H1 (cell line): ENCODE measurements around the gene COPS7A. TPM values are rescaled to one million over a fixed set of nuclear protein-coding genes. Genes with fewer than 3 reads are reported as not detected.

ENCODE experiments used
- CTCF ChIA-PET: fragments of 300-600 bp; sonication (Branson Sonifier 250); formaldehyde crosslinking; loops from one replicate; lab custom pipeline; 2021; ENCODE audit not compliant: partially characterized antibody; lab: Charles Lee
- POLR2A ChIA-PET: fragments of 300-600 bp; sonication (Branson Sonifier 250); formaldehyde crosslinking; loops from one replicate; lab custom pipeline; 2021; ENCODE audit warnings: inconsistent platforms; ENCODE audit not compliant: partially characterized antibody; lab: Charles Lee
- DNase-seq, 2 experiments: peaks; one replicate each; pipeline versions ENCODE4 v3.0.0 to v3.0.0-alpha.2; 2010 to 2022; ENCODE audit warnings: low spot score in 2 of 2, low read depth in 1 of 2, mixed read lengths in 1 of 2
- FAIRE-seq: peaks from 2 replicates; lab custom pipeline; 2011; peaks lifted over from hg19 to GRCh38; lab: Jason Lieb, UNC
- H2AFZ ChIP-seq: 2 replicates; pipeline ENCODE4 v1.8.1; 2012; ENCODE audit warnings: low read length, inconsistent platforms
- H2AK5ac ChIP-seq: 2 replicates; pipeline ENCODE4 v1.6.1; 2013; ENCODE audit warnings: low read depth, low read length
- H2BK120ac ChIP-seq: replicated peaks from 2 replicates; pipeline ENCODE3; 2013; ENCODE audit warnings: low read depth, low read length, inconsistent platforms
- H2BK12ac ChIP-seq: 2 replicates; pipeline ENCODE4 v1.6.1; 2013; ENCODE audit warnings: low read depth, low read length
- H2BK15ac ChIP-seq: 2 replicates; pipeline ENCODE4 v1.6.1; 2013; ENCODE audit warnings: low read length
- H2BK20ac ChIP-seq: 2 replicates; pipeline ENCODE4 v1.6.1; 2013; ENCODE audit warnings: low read length
- H2BK5ac ChIP-seq: 2 replicates; pipeline ENCODE4 v1.6.1; 2013; ENCODE audit warnings: low read depth, low read length
- H3K14ac ChIP-seq: 2 replicates; pipeline ENCODE4 v1.6.1; 2013; ENCODE audit warnings: inconsistent platforms; ENCODE audit not compliant: insufficient read length
- H3K18ac ChIP-seq: 2 replicates; pipeline ENCODE4 v1.6.1; 2013; ENCODE audit warnings: low read length; ENCODE audit errors: extremely low read depth
- H3K23ac ChIP-seq: 2 replicates; pipeline ENCODE4 v1.6.1; 2013; ENCODE audit warnings: inconsistent platforms; ENCODE audit not compliant: insufficient read length
- H3K23me2 ChIP-seq: 2 replicates; pipeline ENCODE4 v1.6.1; 2013; ENCODE audit warnings: low read depth, low read length
- H3K27ac ChIP-seq: 2 replicates; pipeline ENCODE4 v1.6.1; 2011; ENCODE audit warnings: low read depth, low read length, inconsistent platforms
- H3K27me3 ChIP-seq, 4 experiments: replicated peaks in 1 of 4; 1 replicate in 1 of 4; 2 replicates in 3 of 4; pipeline versions ENCODE4 v1.6.1 to v1.8.1; 2011 to 2013; ENCODE audit warnings: low read length in 3 of 4, mild to moderate bottlenecking in 3 of 4, inconsistent platforms in 2 of 4, mixed read lengths in 2 of 4, moderate library complexity in 1 of 4; ENCODE audit not compliant: control insufficient read depth in 3 of 4, insufficient read depth in 3 of 4; ENCODE audit errors: extremely low read depth in 1 of 4
- H3K36me3 ChIP-seq, 4 experiments: 2 replicates each; pipeline versions ENCODE4 v1.6.1 to v1.8.1; 2011 to 2013; ENCODE audit warnings: mild to moderate bottlenecking in 4 of 4, low read length in 3 of 4, moderate library complexity in 2 of 4, control low read depth in 1 of 4, inconsistent platforms in 1 of 4; ENCODE audit not compliant: insufficient read depth in 4 of 4, control insufficient read depth in 2 of 4
- H3K4ac ChIP-seq: replicated peaks from 2 replicates; pipeline ENCODE3; 2013; ENCODE audit warnings: low read length, low read depth, mixed read lengths, inconsistent platforms; ENCODE audit not compliant: insufficient read length
- H3K4me1 ChIP-seq, 4 experiments: replicated peaks in 1 of 4; 1 replicate in 1 of 4; 2 replicates in 3 of 4; pipeline versions ENCODE4 v1.6.1 to v1.8.1; 2011 to 2013; ENCODE audit warnings: low read length in 3 of 4, inconsistent platforms in 2 of 4, mixed read lengths in 1 of 4; ENCODE audit not compliant: insufficient read depth in 4 of 4, control insufficient read depth in 3 of 4
- H3K4me2 ChIP-seq, 2 experiments: 2 replicates each; pipeline versions ENCODE4 v1.6.1 to v1.8.1; 2011 to 2013; ENCODE audit warnings: low read depth in 2 of 2, low read length in 2 of 2, control low read depth in 1 of 2, inconsistent platforms in 1 of 2, mild to moderate bottlenecking in 1 of 2; ENCODE audit not compliant: insufficient read depth in 1 of 2
- H3K4me3 ChIP-seq, 4 experiments: fragments of 200-600, 300-600 bp in 1 of 4; sonication (generic), shearing (Covaris generic), sonication (Bioruptor Twin) in 1 of 4; 2 replicates each; pipeline versions ENCODE4 v1.5.1 to v1.8.1; 2011 to 2016; ENCODE audit warnings: low read length in 4 of 4, low read depth in 3 of 4, control low read depth in 2 of 4, inconsistent platforms in 2 of 4, mild to moderate bottlenecking in 2 of 4, mixed read lengths in 1 of 4, moderate library complexity in 1 of 4; ENCODE audit not compliant: insufficient read depth in 2 of 4; ENCODE audit errors: extremely low read depth in 1 of 4
- H3K56ac ChIP-seq: replicated peaks from 2 replicates; pipeline ENCODE3; 2013; ENCODE audit warnings: low read depth, mild to moderate bottlenecking, mixed read lengths, low read length, inconsistent platforms; ENCODE audit not compliant: insufficient read length
- H3K79me1 ChIP-seq: 2 replicates; pipeline ENCODE4 v1.6.1; 2013; ENCODE audit warnings: low read depth, low read length, control low read depth
- H3K79me2 ChIP-seq, 2 experiments: 2 replicates each; pipeline versions ENCODE4 v1.6.1 to v1.8.1; 2012 to 2013; ENCODE audit warnings: low read length in 2 of 2, mild to moderate bottlenecking in 2 of 2, inconsistent platforms in 1 of 2; ENCODE audit not compliant: insufficient read depth in 2 of 2, control insufficient read depth in 1 of 2
- H3K9ac ChIP-seq, 4 experiments: replicated peaks in 1 of 4; 1 replicate in 1 of 4; 2 replicates in 3 of 4; pipeline versions ENCODE4 v1.6.1 to v1.8.1; 2011 to 2013; ENCODE audit warnings: low read depth in 3 of 4, low read length in 3 of 4, control low read depth in 2 of 4, mild to moderate bottlenecking in 2 of 4, moderate library complexity in 2 of 4, inconsistent platforms in 1 of 4; ENCODE audit errors: extremely low read depth in 1 of 4
- H3K9me3 ChIP-seq, 2 experiments: 2 replicates each; pipeline versions ENCODE4 v1.6.1 to v1.8.1; 2012 to 2013; ENCODE audit warnings: mild to moderate bottlenecking in 2 of 2, moderate library complexity in 2 of 2, control low read depth in 1 of 2, inconsistent platforms in 1 of 2, low read depth in 1 of 2, low read length in 1 of 2, mixed read lengths in 1 of 2; ENCODE audit not compliant: insufficient read depth in 2 of 2
- H4K20me1 ChIP-seq, 2 experiments: replicated peaks in 1 of 2; 2 replicates each; pipeline versions ENCODE3 to v1.8.1; 2011 to 2013; ENCODE audit warnings: inconsistent platforms in 2 of 2, low read length in 2 of 2, mild to moderate bottlenecking in 1 of 2; ENCODE audit not compliant: insufficient read depth in 2 of 2, control insufficient read depth in 1 of 2
- H4K5ac ChIP-seq: 2 replicates; pipeline ENCODE4 v1.6.1; 2013; ENCODE audit warnings: low read length, low read depth, mixed read lengths, inconsistent platforms; ENCODE audit not compliant: insufficient read length
- H4K8ac ChIP-seq: 2 replicates; pipeline ENCODE4 v1.8.0; 2013; ENCODE audit warnings: mild to moderate bottlenecking, moderate library complexity, low read length, inconsistent platforms; ENCODE audit not compliant: insufficient read depth; ENCODE audit errors: extremely low read depth
- H4K91ac ChIP-seq: replicated peaks from 2 replicates; pipeline ENCODE3; 2013; ENCODE audit warnings: low read length, mixed read lengths, inconsistent platforms; ENCODE audit not compliant: insufficient read length
- EZH2 ChIP-seq: fragments of 200-600 bp; sonication (generic); IDR thresholded peaks from 2 replicates; pipeline ENCODE4 v1.7.1; 2012; ENCODE audit warnings: low read depth, mild to moderate bottlenecking, moderate library complexity, low read length, inconsistent platforms; ENCODE audit not compliant: severe bottlenecking
- GTF2F1 ChIP-seq: IDR thresholded peaks from 2 replicates; pipeline ENCODE4 v1.6.1; 2012; ENCODE audit warnings: low read depth, low read length, improper control_type of control experiment, borderline replicate concordance
- HDAC2 ChIP-seq, 2 experiments: fragments of 300-600 bp in 1 of 2; sonication (generic) in 1 of 2; IDR thresholded peaks; 2 replicates each; pipeline ENCODE4 v1.6.1; 2011 to 2012; ENCODE audit warnings: low read depth in 2 of 2, low read length in 2 of 2, mild to moderate bottlenecking in 2 of 2, moderate library complexity in 2 of 2, borderline replicate concordance in 1 of 2, inconsistent platforms in 1 of 2
- RBBP5 ChIP-seq: IDR thresholded peaks from 2 replicates; pipeline ENCODE4 v1.7.1; 2012; ENCODE audit warnings: low read depth, mild to moderate bottlenecking, inconsistent platforms, low read length, moderate library complexity, borderline replicate concordance
- SP4 ChIP-seq: IDR thresholded peaks from 2 replicates; pipeline ENCODE4 v1.6.1; 2012; ENCODE audit warnings: low read length, inconsistent platforms
- WGBS, 2 experiments: shearing (Covaris generic) in 1 of 2; methylation state at CpG; one replicate each; pipeline versions ENCODE4 v1.1.6 to v1.1.7; 2013 to 2015; ENCODE audit warnings: low lambda C conversion rate in 2 of 2, mixed read lengths in 2 of 2, inconsistent platforms in 1 of 2, low coverage in 1 of 2, missing lambda C conversion rate in 1 of 2; ENCODE audit not compliant: insufficient replicate concordance in 2 of 2, insufficient coverage in 1 of 2, insufficient read length in 1 of 2; ENCODE audit errors: extremely low coverage in 1 of 2, missing lambda C conversion rate in 1 of 2; 5-methylcytosine and 5-hydroxymethylcytosine counted together
- polyA plus RNA-seq, 7 experiments: library from polyadenylated mRNA; depleted of rRNA in 3 of 7; stranded (reverse) in 5 of 7; unstranded in 2 of 7; fragments of >200 nt in 5 of 7; fragments of 200-250 nt in 2 of 7; gene quantifications; 1 replicate in 5 of 7; 2 replicates in 1 of 7; 4 replicates in 1 of 7; pipeline versions ENCODE4 v1.2.1 to v1.2.3, GENCODE V29; 2011 to 2013; ENCODE audit warnings: missing spikeins in 2 of 7, mixed read lengths in 2 of 7
- total RNA-seq: library from RNA; stranded (reverse); fragmentation: NEBNext Ultra II Directional; extraction: Animal tissue kit (Norgen Biotek cat#: 25700); gene quantifications from 2 replicates; pipeline ENCODE4 v1.2.1, GENCODE V29; 2021
- TF ChIP-seq, protein P1 (sequence below), 3 experiments: IDR thresholded peaks; 1 replicate in 2 of 3; 2 replicates in 1 of 3; pipeline versions ENCODE4 v1.5.1 to v1.6.1; 2011; ENCODE audit warnings: low read length in 3 of 3, mild to moderate bottlenecking in 3 of 3, inconsistent platforms in 2 of 3, low read depth in 1 of 3, moderate library complexity in 1 of 3; ENCODE audit not compliant: insufficient read depth in 1 of 3; ENCODE audit errors: control extremely low read depth in 1 of 3

The COPS7A gene
- total and polyA plus RNA-seq, 2 of the 8 experiments (the other 6 are each of a cell fraction or from before 2014, with no cell fraction given) = 44.5 to 95.9 TPM

DNA sequence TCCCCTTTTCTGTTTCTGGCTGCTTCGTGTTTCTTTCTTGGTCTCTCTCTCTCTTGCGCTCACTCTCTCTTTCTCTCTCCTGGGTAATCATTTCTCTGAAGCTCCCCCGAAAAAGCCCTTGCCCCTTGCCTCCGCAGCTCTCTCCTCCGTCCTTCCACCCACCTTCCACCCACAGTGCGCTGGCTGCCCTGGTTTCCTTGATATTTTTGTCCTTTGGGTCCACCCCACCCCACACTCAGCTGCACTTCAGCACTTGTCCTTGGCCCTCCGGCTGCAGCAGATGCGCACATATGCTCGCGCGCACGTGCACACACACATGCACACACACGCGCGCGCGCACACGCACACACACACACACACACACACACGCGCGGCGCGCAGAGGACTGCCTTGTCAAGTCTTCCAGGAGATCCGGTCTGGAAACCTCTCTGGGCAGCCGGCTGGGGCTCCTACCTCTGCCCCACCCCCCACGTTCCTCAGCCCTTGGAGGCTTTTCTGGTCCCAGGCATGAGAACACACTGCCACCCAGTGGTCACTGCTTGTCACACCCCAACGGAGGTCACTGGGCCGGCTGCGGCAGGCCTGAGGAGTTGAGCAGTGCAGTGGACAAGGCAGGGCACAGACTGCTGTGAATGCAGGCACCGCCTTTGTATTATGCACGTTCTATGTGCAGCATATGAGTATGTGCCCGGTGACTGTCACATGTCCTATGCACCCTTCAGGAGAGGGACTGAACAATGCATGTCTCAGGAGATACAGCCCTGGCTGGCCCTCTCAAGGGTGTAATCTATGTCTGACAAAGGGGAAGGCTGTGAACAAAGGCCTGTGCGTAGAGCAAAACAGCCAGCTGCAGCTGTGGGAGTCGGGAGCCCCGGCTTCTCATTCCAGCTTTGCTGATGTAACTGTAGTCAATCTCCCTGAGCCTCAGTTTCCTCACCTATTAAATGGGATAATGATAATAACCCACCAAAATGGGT, 55.0 kb downstream of the COPS7A start:
- Histone ChIP-seq H3K79me2 (no peaks in the 10 kb centered on the region), H2BK15ac (peak overlapping the region; percentile 98), H3K4me3 (peak overlapping the region; percentile 29 to 67 (median 54)), H2BK120ac (no peak overlapping the region), H3K27me3 (peaks cover 0 to 23% (median 17%) of the 10 kb centered on the region in 4 experiments; a peak in 5 of 7 replicates), H3K9me3 (no peaks in the 10 kb centered on the region), H3K23me2 (peaks cover 11% of the 10 kb centered on the region), H2BK20ac (peak overlapping the region; percentile 63; the same call in 1 of the 2 replicates), H2AK5ac (no peak overlapping the region), H3K14ac (no peak overlapping the region), H4K20me1 (no peaks in the 10 kb centered on the region), H3K4me1 (peaks cover 5 to 18% (median 13%) of the 10 kb centered on the region in 4 experiments), H3K23ac (no peak overlapping the region), H3K56ac (no peak overlapping the region), H2BK5ac (peak overlapping the region; percentile 61; the same call in 1 of the 2 replicates), H3K36me3 (no peaks in the 10 kb centered on the region), H3K9ac (0 out of 7 replicates have a peak overlapping the region, but pooled peaks of 1 of the 4 experiments have one; percentile 1), H3K4ac (no peak overlapping the region), H2AFZ (peak overlapping the region; percentile 14), H3K4me2 (peak overlapping the region; percentile 88 to 90), H2BK12ac (peak overlapping the region; percentile 93), H3K18ac (peak overlapping the region; percentile 97), H3K79me1 (no peaks in the 10 kb centered on the region), H3K27ac (no peak overlapping the region), H4K91ac (peak overlapping the region; percentile 2), H4K8ac (no peak overlapping the region), H4K5ac (no peak overlapping the region)
- 10% methylated on average over 35 of the region's 35 CpGs; no CpG with 5 or more reads in 1 of the 2 experiments for WGBS, 2 experiments
- DNase-seq (peak; percentile 82 to 96), FAIRE-seq (peak; percentile 62)
- POLR2A ChIA-PET = interaction anchor here (0.9 to 10.4 kb wide), 17 partner anchors 8 to 166 kb away, joined by 3 to 97 read pairs (median 4); partner anchors contain the start of genes CD4, COPS7A, GPR162 and MLF2
- CTCF ChIA-PET = interaction anchor here (0.6 to 29.6 kb wide), 24 partner anchors 9 to 971 kb away, joined by 3 to 532 read pairs (median 5); partner anchors contain the start of genes CD4, GNB3, GPR162 and LAG3
- TF ChIP-seq SP4 (no peak), HDAC2 (IDR thresholded peaks at IDR 0.05; ENCODE audit: borderline replicate concordance in 1 of 2, low read depth in 2 of 2, low read length in 2 of 2) (no peak; a peak in 1 of 4 replicates), GTF2F1 (no peak), RBBP5 (no peak), EZH2 (peak; percentile 10)
- TF ChIP-seq, protein P1, sequence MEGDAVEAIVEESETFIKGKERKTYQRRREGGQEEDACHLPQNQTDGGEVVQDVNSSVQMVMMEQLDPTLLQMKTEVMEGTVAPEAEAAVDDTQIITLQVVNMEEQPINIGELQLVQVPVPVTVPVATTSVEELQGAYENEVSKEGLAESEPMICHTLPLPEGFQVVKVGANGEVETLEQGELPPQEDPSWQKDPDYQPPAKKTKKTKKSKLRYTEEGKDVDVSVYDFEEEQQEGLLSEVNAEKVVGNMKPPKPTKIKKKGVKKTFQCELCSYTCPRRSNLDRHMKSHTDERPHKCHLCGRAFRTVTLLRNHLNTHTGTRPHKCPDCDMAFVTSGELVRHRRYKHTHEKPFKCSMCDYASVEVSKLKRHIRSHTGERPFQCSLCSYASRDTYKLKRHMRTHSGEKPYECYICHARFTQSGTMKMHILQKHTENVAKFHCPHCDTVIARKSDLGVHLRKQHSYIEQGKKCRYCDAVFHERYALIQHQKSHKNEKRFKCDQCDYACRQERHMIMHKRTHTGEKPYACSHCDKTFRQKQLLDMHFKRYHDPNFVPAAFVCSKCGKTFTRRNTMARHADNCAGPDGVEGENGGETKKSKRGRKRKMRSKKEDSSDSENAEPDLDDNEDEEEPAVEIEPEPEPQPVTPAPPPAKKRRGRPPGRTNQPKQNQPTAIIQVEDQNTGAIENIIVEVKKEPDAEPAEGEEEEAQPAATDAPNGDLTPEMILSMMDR (IDR thresholded peaks at IDR 0.05; ENCODE audit: control extremely low read depth in 1 of 3, insufficient read depth in 1 of 3, low read depth in 1 of 3, low read length in 3 of 3) = peak in 2 of 3 experiments; percentile 95 to 98; a peak in 3 of 4 replicates
